ENCODE results near the gene CCDC157. TPM values are rescaled to one million over a fixed set of nuclear protein-coding genes. Genes with fewer than 3 reads are reported as not detected.

The CCDC157 gene
- total and polyA plus RNA-seq, 9 of the 15 experiments (the other 6 are each of a cell fraction or from before 2014, with no cell fraction given) = 0.04 to 1.3 (median 0.68) TPM

DNA sequence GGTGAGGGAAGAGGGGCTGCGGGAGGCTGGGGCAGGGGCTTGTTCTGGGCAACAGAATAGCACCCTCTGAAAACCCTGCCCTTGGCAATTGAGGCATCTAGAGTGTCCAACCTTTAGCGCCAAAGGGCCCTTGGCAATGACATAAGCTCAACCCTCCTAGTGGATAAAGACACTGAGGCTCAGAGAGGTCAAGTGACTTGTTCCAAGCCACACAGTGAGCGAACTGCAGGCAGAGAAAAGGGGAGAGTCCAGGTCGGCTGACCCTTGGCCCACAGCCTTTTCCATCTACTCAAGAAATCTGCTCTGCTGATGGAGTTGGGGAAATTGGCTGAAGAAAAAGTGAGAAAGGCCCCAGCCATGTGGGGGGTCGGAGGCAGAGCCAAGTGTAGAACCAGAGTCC, 42.9 kb downstream of the CCDC157 start:
- no peak overlapping the region for H3K9ac ChIP-seq (ENCODE audit: insufficient read depth in 1 of 2, low read depth in 2 of 2, low read length in 2 of 2)
- peaks cover 9 to 31% of the 10 kb centered on the region in 2 experiments; a peak in 4 of 5 replicates for H3K4me1 ChIP-seq (replicated peaks in 1 of 2; ENCODE audit: control insufficient read depth in 2 of 2, insufficient read depth in 2 of 2, low read length in 2 of 2)
- 69% methylated on average over 4 of the region's 5 CpGs for WGBS (ENCODE audit: insufficient coverage, low coverage, missing lambda C conversion rate)
- H3K4me3 ChIP-seq = no peak overlapping the region
- no peaks in the 10 kb centered on the region for H3K9me1 ChIP-seq (ENCODE audit: control insufficient read depth, insufficient read depth, low read length)
- H2AFZ ChIP-seq (ENCODE audit: low read depth, low read length) = no peak overlapping the region
- no peaks in the 10 kb centered on the region for H3K79me2 ChIP-seq (ENCODE audit: control insufficient read depth, insufficient read depth, low read length)
- H3K27me3 ChIP-seq (ENCODE audit: control insufficient read depth in 2 of 2, insufficient read depth in 2 of 2, low read length in 2 of 2) = no peaks in the 10 kb centered on the region
- H3K4me2 ChIP-seq (ENCODE audit: insufficient read depth, low read length) = no peak overlapping the region
- TF ChIP-seq BCOR (IDR thresholded peaks at IDR 0.05) = 0 out of 2 replicates have a peak, but pooled peaks have one; percentile 13
- TF ChIP-seq ZNF561 (CRISPR knock-in tag; conservative IDR thresholded peaks at IDR 0.05) = no peak
- FAIRE-seq (no peak), ATAC-seq (no peak), DNase-seq (ENCODE audit: extremely low read depth in 1 of 4, low spot score in 3 of 4) (no peak)
- intact Hi-C loops (cut with micrococcal nuclease) = no loop called here
- H3K27ac ChIP-seq (ENCODE audit: extremely low read depth, low read depth, low read length) = no peak overlapping the region
- ChIA-PET POLR2A (interaction anchor here (0.5 kb wide), 1 partner anchor 22 kb away, joined by 3 read pairs; no protein-coding TSS in a partner anchor), CTCF (ENCODE audit: low intra/inter-chr PET ratio) (no interaction called here)
- no peaks in the 10 kb centered on the region for H3K36me3 ChIP-seq (ENCODE audit: control insufficient read depth, insufficient read depth, low read length)
- no TSS peak for BruUV-seq (replicated peaks)
- in situ Hi-C loops (cut with MboI) = loop anchor here (10.0 to 25.0 kb wide), 2 partner anchors 287 to 355 kb away; no protein-coding TSS in a partner anchor
- H3K9me3 ChIP-seq (replicated peaks; ENCODE audit: control insufficient read depth, insufficient read depth, low read depth, low read length) = no peaks in the 10 kb centered on the region
- H4K20me1 ChIP-seq (replicated peaks; ENCODE audit: control insufficient read depth, insufficient read depth, low read length) = 0 out of 2 replicates have a peak, but pooled peaks cover 7% of the 10 kb centered on the region

DNA sequence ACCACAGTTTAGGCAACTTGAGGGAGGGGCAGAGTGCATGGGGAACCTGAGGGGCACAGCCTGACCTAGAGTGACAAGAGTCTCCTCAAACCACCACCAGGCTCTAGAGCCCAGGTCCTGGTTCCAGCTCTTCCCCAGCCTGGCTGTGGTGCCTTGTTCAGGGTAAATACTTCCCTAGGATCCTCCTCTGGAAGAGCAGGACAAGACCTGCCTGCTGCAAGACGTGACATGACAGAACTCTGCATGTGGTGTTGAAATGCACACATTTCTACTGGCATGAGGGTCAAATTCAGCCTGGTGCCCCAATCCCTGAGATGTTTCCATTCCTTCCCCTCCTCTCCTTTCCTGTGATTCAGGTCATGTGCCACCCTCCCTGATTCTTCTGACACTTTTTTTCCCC, 43.4 kb downstream of the CCDC157 start:
- in situ Hi-C loops (cut with MboI) = no loop called here
- POLR2A ChIA-PET = interaction anchor here (0.5 kb wide), 1 partner anchor 22 kb away, joined by 3 read pairs; no protein-coding TSS in a partner anchor
- TF ChIP-seq SIN3B (IDR thresholded peaks at IDR 0.05; ENCODE audit: low read depth) (no peak), ZNF316 (IDR thresholded peaks at IDR 0.05) (no peak)
- TF ChIP-seq, protein P1, sequence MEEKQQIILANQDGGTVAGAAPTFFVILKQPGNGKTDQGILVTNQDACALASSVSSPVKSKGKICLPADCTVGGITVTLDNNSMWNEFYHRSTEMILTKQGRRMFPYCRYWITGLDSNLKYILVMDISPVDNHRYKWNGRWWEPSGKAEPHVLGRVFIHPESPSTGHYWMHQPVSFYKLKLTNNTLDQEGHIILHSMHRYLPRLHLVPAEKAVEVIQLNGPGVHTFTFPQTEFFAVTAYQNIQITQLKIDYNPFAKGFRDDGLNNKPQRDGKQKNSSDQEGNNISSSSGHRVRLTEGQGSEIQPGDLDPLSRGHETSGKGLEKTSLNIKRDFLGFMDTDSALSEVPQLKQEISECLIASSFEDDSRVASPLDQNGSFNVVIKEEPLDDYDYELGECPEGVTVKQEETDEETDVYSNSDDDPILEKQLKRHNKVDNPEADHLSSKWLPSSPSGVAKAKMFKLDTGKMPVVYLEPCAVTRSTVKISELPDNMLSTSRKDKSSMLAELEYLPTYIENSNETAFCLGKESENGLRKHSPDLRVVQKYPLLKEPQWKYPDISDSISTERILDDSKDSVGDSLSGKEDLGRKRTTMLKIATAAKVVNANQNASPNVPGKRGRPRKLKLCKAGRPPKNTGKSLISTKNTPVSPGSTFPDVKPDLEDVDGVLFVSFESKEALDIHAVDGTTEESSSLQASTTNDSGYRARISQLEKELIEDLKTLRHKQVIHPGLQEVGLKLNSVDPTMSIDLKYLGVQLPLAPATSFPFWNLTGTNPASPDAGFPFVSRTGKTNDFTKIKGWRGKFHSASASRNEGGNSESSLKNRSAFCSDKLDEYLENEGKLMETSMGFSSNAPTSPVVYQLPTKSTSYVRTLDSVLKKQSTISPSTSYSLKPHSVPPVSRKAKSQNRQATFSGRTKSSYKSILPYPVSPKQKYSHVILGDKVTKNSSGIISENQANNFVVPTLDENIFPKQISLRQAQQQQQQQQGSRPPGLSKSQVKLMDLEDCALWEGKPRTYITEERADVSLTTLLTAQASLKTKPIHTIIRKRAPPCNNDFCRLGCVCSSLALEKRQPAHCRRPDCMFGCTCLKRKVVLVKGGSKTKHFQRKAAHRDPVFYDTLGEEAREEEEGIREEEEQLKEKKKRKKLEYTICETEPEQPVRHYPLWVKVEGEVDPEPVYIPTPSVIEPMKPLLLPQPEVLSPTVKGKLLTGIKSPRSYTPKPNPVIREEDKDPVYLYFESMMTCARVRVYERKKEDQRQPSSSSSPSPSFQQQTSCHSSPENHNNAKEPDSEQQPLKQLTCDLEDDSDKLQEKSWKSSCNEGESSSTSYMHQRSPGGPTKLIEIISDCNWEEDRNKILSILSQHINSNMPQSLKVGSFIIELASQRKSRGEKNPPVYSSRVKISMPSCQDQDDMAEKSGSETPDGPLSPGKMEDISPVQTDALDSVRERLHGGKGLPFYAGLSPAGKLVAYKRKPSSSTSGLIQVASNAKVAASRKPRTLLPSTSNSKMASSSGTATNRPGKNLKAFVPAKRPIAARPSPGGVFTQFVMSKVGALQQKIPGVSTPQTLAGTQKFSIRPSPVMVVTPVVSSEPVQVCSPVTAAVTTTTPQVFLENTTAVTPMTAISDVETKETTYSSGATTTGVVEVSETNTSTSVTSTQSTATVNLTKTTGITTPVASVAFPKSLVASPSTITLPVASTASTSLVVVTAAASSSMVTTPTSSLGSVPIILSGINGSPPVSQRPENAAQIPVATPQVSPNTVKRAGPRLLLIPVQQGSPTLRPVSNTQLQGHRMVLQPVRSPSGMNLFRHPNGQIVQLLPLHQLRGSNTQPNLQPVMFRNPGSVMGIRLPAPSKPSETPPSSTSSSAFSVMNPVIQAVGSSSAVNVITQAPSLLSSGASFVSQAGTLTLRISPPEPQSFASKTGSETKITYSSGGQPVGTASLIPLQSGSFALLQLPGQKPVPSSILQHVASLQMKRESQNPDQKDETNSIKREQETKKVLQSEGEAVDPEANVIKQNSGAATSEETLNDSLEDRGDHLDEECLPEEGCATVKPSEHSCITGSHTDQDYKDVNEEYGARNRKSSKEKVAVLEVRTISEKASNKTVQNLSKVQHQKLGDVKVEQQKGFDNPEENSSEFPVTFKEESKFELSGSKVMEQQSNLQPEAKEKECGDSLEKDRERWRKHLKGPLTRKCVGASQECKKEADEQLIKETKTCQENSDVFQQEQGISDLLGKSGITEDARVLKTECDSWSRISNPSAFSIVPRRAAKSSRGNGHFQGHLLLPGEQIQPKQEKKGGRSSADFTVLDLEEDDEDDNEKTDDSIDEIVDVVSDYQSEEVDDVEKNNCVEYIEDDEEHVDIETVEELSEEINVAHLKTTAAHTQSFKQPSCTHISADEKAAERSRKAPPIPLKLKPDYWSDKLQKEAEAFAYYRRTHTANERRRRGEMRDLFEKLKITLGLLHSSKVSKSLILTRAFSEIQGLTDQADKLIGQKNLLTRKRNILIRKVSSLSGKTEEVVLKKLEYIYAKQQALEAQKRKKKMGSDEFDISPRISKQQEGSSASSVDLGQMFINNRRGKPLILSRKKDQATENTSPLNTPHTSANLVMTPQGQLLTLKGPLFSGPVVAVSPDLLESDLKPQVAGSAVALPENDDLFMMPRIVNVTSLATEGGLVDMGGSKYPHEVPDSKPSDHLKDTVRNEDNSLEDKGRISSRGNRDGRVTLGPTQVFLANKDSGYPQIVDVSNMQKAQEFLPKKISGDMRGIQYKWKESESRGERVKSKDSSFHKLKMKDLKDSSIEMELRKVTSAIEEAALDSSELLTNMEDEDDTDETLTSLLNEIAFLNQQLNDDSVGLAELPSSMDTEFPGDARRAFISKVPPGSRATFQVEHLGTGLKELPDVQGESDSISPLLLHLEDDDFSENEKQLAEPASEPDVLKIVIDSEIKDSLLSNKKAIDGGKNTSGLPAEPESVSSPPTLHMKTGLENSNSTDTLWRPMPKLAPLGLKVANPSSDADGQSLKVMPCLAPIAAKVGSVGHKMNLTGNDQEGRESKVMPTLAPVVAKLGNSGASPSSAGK (IDR thresholded peaks at IDR 0.05) = no peak

More for the DNA sequence above, 43.4 kb downstream of the CCDC157 start:
- Histone ChIP-seq H3K27ac (ENCODE audit: extremely low read depth, low read depth, low read length) (no peak overlapping the region), H2AFZ (ENCODE audit: low read depth, low read length) (no peak overlapping the region), H4K20me1 (replicated peaks; ENCODE audit: control insufficient read depth, insufficient read depth, low read length) (0 out of 2 replicates have a peak, but pooled peaks cover 7% of the 10 kb centered on the region), H3K9me1 (ENCODE audit: control insufficient read depth, insufficient read depth, low read length) (no peaks in the 10 kb centered on the region), H3K9ac (ENCODE audit: insufficient read depth in 1 of 2, low read depth in 2 of 2, low read length in 2 of 2) (no peak overlapping the region), H3K36me3 (ENCODE audit: control insufficient read depth, insufficient read depth, low read length) (no peaks in the 10 kb centered on the region), H3K4me2 (ENCODE audit: insufficient read depth, low read length) (no peak overlapping the region), H3K4me1 (replicated peaks in 1 of 2; ENCODE audit: control insufficient read depth in 2 of 2, insufficient read depth in 2 of 2, low read length in 2 of 2) (peaks cover 9 to 31% of the 10 kb centered on the region in 2 experiments; a peak in 4 of 5 replicates), H3K9me3 (replicated peaks; ENCODE audit: control insufficient read depth, insufficient read depth, low read depth, low read length) (no peaks in the 10 kb centered on the region), H3K27me3 (ENCODE audit: control insufficient read depth in 2 of 2, insufficient read depth in 2 of 2, low read length in 2 of 2) (no peaks in the 10 kb centered on the region), H3K79me2 (ENCODE audit: control insufficient read depth, insufficient read depth, low read length) (no peaks in the 10 kb centered on the region), H3K4me3 (no peak overlapping the region)
- FAIRE-seq (no peak), DNase-seq (ENCODE audit: extremely low read depth in 1 of 4, low spot score in 3 of 4) (no peak), ATAC-seq (no peak)
- intact Hi-C loops (cut with micrococcal nuclease) = no loop called here
- 43% methylated on average over 1 of the region's 1 CpG for WGBS (ENCODE audit: insufficient coverage, low coverage, missing lambda C conversion rate)
- no TSS peak for BruUV-seq (replicated peaks)
- CTCF ChIA-PET (ENCODE audit: low intra/inter-chr PET ratio) = no interaction called here
